Bronchial epithelial cell (primary cell): ENCODE results near the gene NUP210L. TPM values are rescaled to one million over a fixed set of nuclear protein-coding genes. Genes with fewer than 3 reads are reported as not detected.
A peak's percentile ranks its signal among the peaks of the same experiment; 100 is the strongest.

ENCODE experiments used
- DNase-seq: peaks from one replicate; pipeline ENCODE4 v3.0.0-alpha.2; 2010; ENCODE audit warnings: low read depth
- FAIRE-seq: peaks from 2 replicates; lab custom pipeline; 2011; peaks lifted over from hg19 to GRCh38; lab: Jason Lieb, UNC
- H3K27me3 ChIP-seq: 2 replicates; pipeline ENCODE4 v1.5.1; 2011; ENCODE audit warnings: low read length; ENCODE audit not compliant: control insufficient read depth, insufficient read depth
- H3K36me3 ChIP-seq: 2 replicates; pipeline ENCODE4 v1.5.1; 2011; ENCODE audit warnings: low read length; ENCODE audit not compliant: control insufficient read depth, insufficient read depth
- H3K4me3 ChIP-seq: 2 replicates; pipeline ENCODE4 v1.5.1; 2011; ENCODE audit warnings: mild to moderate bottlenecking, low read depth, low read length, control low read depth
- total RNA-seq: library from RNA; depleted of rRNA; stranded (reverse); fragments of >200 nt; gene quantifications from 2 replicates; pipeline ENCODE4 v1.2.1, GENCODE V29; 2014
- TF ChIP-seq, protein P1 (sequence below): IDR thresholded peaks from 2 replicates; pipeline ENCODE4 v1.5.1; 2011; ENCODE audit warnings: mild to moderate bottlenecking, moderate library complexity, low read length, control low read depth, inconsistent platforms; ENCODE audit not compliant: insufficient read depth, severe bottlenecking

NUP210L gene
- total RNA-seq, 1 donor from 2014 or later: under 0.01 TPM

DNA sequence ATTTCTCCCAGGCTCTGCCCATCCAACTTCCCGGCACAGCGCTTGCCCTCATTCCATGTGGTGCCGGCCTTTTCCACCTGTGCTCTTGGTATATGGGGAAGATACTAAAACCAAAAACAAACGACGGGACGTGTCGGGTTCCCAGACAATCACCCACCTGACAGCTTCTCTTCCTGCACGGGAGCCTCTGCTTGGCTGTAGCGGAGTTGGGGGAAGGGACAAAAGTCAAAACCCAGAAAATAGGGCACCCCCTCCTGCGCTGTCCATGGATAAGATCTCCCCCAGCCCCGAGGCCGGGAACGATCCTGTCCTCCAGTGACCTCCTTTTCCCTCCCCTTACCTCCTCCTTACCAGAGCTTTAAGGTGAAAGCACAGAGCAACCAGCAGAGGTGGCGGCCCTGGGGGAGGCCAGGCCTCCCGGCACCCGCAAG lies 178.0 kb downstream of the NUP210L start:
- Histone ChIP-seq H3K36me3 (peaks cover 16% of the 10 kb centered on the region), H3K4me3 (peak overlapping the region; percentile 76), H3K27me3 (no peaks in the 10 kb centered on the region)
- DNase-seq: no peak
- TF ChIP-seq, protein P1, sequence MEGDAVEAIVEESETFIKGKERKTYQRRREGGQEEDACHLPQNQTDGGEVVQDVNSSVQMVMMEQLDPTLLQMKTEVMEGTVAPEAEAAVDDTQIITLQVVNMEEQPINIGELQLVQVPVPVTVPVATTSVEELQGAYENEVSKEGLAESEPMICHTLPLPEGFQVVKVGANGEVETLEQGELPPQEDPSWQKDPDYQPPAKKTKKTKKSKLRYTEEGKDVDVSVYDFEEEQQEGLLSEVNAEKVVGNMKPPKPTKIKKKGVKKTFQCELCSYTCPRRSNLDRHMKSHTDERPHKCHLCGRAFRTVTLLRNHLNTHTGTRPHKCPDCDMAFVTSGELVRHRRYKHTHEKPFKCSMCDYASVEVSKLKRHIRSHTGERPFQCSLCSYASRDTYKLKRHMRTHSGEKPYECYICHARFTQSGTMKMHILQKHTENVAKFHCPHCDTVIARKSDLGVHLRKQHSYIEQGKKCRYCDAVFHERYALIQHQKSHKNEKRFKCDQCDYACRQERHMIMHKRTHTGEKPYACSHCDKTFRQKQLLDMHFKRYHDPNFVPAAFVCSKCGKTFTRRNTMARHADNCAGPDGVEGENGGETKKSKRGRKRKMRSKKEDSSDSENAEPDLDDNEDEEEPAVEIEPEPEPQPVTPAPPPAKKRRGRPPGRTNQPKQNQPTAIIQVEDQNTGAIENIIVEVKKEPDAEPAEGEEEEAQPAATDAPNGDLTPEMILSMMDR: no peak
- FAIRE-seq: no peak

DNA sequence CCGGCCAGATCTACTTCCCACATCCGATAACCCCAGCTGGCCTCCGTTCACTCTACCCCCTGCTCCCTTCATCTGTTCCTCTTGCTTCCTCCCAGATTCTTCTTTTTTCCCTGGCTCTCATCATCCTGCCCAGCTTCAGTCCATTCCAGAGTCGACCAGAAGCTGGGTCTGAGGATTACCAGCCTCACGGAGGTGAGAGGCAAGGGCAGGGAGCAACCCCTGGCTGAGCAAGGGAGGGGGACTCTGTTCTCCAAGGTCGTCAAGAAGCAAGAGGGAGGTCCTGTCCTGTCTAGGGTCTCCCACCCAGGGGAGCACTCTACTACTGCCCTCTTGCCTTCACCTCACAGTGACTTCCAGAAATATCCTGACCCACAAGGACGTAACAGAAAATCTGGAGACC lies 181.3 kb downstream of the NUP210L start:
- FAIRE-seq (no peak), DNase-seq (no peak)
- Histone ChIP-seq H3K4me3 (no peak overlapping the region), H3K36me3 (peaks cover 16% of the 10 kb centered on the region), H3K27me3 (no peaks in the 10 kb centered on the region)
- TF ChIP-seq, protein P1: no peak

DNA sequence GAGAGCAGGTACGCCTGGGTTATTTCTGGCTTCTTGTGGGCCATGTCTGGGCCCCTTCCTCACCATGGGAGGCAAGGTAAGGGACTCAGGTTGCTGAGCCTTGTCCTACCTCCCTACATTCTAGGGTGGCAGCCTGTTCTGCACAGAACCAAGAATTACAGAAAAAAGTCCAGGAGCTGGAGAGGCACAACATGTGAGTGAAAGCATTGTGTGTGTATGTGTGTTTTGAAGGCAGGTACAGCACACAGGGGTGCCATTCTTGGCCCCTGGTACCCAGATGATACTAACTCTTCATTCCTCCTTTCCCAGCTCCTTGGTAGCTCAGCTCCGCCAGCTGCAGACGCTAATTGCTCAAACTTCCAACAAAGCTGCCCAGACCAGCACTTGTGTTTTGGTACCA lies 181.8 kb downstream of the NUP210L start:
- H3K36me3 ChIP-seq: peaks cover 16% of the 10 kb centered on the region
- no peak for DNase-seq
- TF ChIP-seq, protein P1: no peak
- no peak for FAIRE-seq
- no peak overlapping the region for H3K4me3 ChIP-seq
- no peaks in the 10 kb centered on the region for H3K27me3 ChIP-seq

DNA sequence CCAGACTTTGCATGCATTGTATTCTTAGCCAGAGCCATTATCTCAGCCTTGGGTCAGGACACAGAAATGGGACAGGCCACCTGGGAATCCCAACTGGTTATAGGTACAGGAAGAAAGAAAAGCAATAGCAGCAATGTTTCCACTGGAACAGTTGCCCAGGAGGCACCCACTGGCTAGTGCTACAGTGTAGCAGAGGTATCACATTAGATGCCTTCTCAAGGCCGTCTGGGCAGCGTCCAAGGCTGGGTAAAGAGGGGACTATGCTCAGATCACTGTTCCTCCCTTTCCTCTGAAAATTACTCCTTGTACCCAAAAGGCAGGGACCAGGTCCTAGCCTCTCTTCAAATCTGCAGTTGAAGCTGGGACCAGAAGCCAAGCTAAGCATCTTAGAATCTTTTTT lies 184.5 kb downstream of the NUP210L start:
- DNase-seq (no peak), FAIRE-seq (no peak)
- Histone ChIP-seq H3K36me3 (peaks cover 12% of the 10 kb centered on the region), H3K4me3 (no peak overlapping the region), H3K27me3 (no peaks in the 10 kb centered on the region)
- TF ChIP-seq, protein P1: no peak

DNA sequence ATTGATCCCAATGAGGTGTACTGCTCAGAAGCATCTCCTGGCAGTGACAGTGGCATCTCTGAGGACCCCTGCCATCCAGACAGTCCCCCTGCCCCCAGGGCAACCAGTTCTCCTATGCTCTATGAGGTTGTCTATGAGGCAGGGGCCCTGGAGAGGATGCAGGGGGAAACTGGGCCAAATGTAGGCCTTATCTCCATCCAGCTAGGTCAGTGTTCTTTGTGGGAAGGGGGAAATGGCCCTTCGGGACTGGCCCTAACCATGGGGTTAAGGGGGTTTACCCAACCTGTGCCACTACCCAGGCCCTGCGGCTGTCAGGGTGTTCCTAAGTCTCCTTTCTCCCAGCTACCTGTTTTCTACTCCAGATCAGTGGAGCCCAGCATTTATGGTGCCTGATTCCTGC lies 185.9 kb downstream of the NUP210L start:
- Histone ChIP-seq H3K36me3 (peaks cover 6% of the 10 kb centered on the region), H3K27me3 (no peaks in the 10 kb centered on the region), H3K4me3 (no peak overlapping the region)
- FAIRE-seq (no peak), DNase-seq (no peak)
- TF ChIP-seq, protein P1: no peak

DNA sequence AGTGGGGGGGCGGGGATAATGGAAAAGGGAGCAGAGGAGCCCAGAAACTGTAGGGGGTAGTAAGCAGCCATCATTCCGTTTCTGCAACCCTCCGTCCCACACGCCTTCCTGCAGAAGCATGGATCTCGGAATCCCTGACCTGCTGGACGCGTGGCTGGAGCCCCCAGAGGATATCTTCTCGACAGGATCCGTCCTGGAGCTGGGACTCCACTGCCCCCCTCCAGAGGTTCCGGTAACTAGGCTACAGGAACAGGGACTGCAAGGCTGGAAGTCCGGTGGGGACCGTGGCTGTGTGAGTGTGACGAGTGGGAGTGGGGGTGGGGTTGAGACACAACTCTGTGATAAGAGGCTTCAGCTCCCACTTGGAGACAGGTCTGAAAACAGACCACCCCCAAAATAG lies 186.5 kb downstream of the NUP210L start:
- no peaks in the 10 kb centered on the region for H3K27me3 ChIP-seq
- TF ChIP-seq, protein P1: no peak
- no peak for DNase-seq
- H3K4me3 ChIP-seq: peak overlapping the region; percentile 57
- no peak for FAIRE-seq
- H3K36me3 ChIP-seq: peaks cover 2% of the 10 kb centered on the region
